Astrocyte of the hippocampus (primary cell): Measurements from ENCODE around the gene RCBTB1.
"Not testable (repeated sequence)": the region's sequence is repeated elsewhere in the genome, so short reads cannot be mapped to it uniquely, and the experiment has no call there.

ENCODE experiments used
- DNase-seq: peaks from one replicate; pipeline ENCODE4 v3.0.0; 2011; ENCODE audit warnings: low read depth, low spot score

The RCBTB1 gene

DNA sequence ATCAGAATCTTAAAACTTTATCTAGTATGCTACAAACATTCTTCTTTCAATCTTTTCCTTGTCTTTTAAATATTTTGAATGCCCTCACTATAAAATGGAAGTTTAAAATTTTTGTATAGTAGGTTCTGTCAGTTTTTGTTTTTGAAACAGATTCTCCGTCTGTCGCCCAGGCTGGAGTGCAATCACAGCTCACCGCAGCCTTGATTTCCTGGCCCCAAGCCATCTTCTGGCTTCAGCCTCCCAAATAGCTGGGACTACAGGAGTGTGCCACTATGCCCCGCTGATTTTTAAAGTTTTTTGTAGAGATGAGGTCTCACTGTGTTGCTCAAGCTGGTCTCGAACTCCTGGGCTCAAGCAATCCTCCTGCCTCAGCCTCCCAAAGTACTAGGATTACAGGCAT, 68.9 kb downstream of the RCBTB1 start:
- peak; percentile 39 for DNase-seq

GRCh38 chr13:49512578-49512977, 72.8 kb downstream of the RCBTB1 start:
- no peak for DNase-seq

- no peak for DNase-seq
These were observed 81.4 kb downstream of the RCBTB1 start for GRCh38 chr13:49503951-49504350.

GRCh38 chr13:49502954-49503353, 82.4 kb downstream of the RCBTB1 start:
- no peak for DNase-seq

DNA sequence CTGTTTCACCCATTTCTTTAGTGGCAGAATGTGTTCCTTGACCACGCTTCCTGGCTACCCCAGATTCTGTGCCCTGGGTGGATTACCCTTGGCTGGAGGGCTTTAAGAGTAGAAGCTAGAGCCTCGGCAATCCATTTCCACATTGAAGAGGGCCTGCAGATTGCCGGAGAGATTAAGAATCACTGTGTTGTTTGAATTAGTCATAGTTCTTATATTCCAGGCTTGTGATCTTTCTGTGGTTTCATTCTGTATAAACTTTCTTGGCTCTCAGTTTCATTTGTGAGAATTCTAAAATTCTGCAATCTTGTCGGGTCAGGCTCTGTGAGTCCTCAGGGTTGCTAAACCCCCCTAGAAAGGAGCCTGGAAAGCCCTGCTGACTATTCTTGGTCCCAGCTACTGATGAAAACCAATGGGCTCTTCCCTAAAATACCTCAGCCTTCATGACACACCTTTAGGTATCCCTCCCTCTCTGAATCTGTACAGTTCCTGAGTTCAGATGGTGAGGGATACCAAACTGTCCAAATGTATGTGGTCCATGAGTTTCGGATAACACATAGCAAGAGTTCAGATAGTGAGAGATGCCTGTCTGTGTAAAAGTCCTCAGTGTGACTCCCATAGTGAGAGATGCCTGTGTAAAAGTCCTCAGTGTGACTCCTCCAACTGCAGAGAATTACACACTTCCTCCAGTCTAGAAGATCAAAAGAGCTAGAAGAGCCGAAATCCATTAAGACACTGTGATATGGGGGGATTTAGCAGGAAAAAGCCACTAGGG, 85.3 kb downstream of the RCBTB1 start:
- peak; percentile 67 for DNase-seq

- DNase-seq, result no peak
These were observed 87.2 kb downstream of the RCBTB1 start for GRCh38 chr13:49498206-49498605.

GRCh38 chr13:49497272-49497671, 88.1 kb downstream of the RCBTB1 start:
- DNase-seq, result no peak

- not testable (repeated sequence) for DNase-seq
These were observed 88.5 kb downstream of the RCBTB1 start for GRCh38 chr13:49496837-49497236.

DNA sequence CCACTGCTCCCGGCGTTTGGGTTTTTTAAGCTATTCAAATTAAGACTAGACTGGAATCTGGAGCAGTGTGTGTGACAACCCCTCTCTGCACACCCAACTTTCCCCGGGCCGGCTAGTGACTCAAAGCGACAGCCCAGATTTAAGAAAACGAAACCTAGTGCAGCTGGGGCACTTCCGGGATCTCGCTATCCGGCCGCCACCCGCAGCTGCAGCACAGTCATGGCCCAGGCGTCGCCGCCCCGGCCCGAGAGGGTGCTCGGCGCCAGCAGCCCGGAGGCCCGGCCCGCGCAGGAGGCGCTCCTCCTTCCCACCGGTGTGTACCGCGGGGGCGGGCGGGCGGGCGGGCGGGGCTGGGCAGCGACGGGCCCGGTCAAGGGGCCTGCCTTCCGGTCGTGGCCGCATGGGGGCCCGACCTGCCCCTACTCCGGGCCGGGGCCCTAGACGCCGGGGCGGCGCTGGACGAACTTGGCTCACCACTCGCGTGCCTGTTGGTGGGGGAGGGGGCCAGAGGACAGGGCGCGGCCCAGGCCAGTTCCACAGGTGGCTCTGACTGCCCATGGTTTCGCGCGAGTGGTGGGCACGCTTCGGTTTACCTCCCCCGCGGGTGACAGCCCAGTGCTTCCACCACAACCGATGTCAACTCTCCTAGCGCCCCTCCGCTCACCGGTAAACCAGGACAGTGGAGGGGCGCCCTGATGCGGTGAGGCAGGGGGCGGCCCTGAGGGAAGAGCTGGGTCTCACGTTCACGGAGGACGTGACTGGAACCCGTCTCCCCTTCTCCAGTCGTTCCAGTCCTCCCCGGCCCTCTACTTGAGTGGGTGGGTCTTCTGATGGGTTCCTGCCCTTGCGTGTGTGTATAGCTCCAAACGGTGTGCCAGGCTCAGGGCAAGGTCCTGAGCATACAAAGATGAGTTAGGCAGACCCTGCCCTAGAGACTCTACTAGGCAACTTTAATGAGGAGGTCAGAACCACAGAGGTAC, 89.3 kb downstream of the RCBTB1 start, which contains the start of gene PHF11:
Gene PHF11, plus strand, starts transcription at position 171 of the 980 bp plus-strand sequence. Its CDS starts 49 bp downstream, at position 220.
- peak; percentile 85 for DNase-seq

DNA sequence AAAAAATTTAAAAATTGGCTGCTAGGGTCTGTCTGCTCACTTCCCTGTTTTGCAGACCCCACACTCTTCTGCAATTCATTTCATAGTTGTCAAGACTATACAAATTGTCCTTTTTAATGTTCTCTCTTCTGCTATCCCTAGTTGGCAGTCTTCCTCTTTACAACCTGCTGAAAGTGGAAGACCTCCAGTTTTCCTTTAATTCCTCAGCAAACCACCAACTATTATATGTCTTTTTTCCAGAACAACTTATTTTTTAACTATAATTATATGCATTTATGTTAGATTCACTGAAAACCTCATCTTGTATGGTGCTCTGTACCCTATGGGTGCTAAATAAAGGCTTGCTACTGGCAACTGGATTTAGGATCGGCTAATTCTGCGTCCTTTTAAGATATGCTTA, 90.7 kb downstream of the RCBTB1 start:
- no peak for DNase-seq

- no peak for DNase-seq
These were observed 96.8 kb downstream of the RCBTB1 start for GRCh38 chr13:49488563-49488962.
